Brain microvascular endothelial cell (primary cell): ENCODE measurements around the gene KRT36.

Experiments
- DNase-seq: peaks from one replicate; pipeline ENCODE4 v3.0.0-alpha.2; 2020
- H3K27ac ChIP-seq: fragments of 250-450 bp; sonication (Bioruptor Pico); 2 replicates; pipeline ENCODE4 v1.5.1; 2020; ENCODE audit warnings: mild to moderate bottlenecking, moderate library complexity
- H3K27me3 ChIP-seq: fragments of 250-450 bp; sonication (Bioruptor Pico); replicated peaks from 2 replicates; pipeline ENCODE4 v1.5.1; 2020; ENCODE audit warnings: mild to moderate bottlenecking
- H3K36me3 ChIP-seq: fragments of 250-450 bp; sonication (Bioruptor Pico); replicated peaks from 2 replicates; pipeline ENCODE4 v1.5.1; 2020; ENCODE audit warnings: mild to moderate bottlenecking
- H3K4me3 ChIP-seq: 2 replicates; pipeline ENCODE4 v1.5.1; 2011; ENCODE audit warnings: low read depth, mild to moderate bottlenecking, control low read depth, low read length, moderate library complexity
- CTCF ChIP-seq: IDR thresholded peaks from 2 replicates; pipeline ENCODE4 v1.5.1; 2011; ENCODE audit warnings: low read depth, mild to moderate bottlenecking, moderate library complexity, low read length, control low read depth, inconsistent platforms; ENCODE audit errors: missing control alignments
- in situ Hi-C: cut with HindIII; loops from 2 replicates; pipeline ENCODE4 v1.10.0; 2017; ENCODE audit warnings: low sequenced_read_pairs, low pct_ligation_motif_present

The KRT36 gene

DNA sequence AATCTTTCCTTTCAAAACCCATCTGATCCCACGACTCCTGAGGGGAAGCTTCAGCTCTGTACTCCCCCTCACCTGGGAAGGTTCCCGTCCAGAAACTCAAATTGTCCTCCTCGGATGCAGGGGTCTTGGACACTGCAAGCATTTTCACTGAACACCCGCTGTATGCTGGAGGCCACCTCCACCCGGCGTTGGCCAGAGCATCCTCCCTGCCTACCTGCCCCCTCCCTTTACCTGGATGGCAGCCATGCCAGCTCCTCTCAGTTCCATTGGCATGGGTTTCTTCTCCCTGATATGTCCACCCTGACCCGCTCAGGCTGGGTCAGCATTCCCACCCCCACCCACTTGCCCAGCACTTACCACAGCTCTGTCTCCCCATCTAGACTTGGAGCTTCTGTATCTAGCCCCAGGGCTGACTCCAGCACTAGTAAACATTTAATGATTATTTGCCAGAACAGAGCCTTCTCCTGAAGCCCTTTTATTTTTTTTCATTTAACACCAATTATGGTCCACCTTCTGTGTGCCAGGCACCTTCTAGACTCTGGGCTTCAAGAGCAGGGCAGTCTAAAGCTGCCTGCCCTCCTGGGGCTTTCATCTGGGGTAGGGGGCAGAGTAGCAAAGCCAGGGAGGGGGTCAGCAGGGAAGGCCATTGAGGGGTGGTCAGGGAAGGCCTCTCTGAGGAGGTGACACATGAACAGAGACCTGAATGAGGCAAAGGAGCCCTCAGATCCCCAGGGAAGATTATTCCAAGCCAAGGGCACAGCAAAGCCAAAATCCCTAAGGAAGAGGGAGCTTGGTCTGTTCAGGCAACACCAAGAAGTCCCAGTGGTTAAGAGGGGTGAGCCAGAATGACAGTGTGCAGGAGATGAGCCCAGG, 47.3 kb upstream of the KRT36 start:
- Histone ChIP-seq H3K27me3 (no peaks in the 10 kb centered on the region), H3K36me3 (no peaks in the 10 kb centered on the region), H3K4me3 (no peak overlapping the region), H3K27ac (no peak overlapping the region)
- TF ChIP-seq CTCF = no peak
- DNase-seq = no peak
- in situ Hi-C loops = no loop called here

- H3K4me3 ChIP-seq = no peak overlapping the region
- in situ Hi-C loops = no loop called here
- H3K27me3 ChIP-seq = no peaks in the 10 kb centered on the region
- H3K27ac ChIP-seq = no peak overlapping the region
- no peak for DNase-seq
- H3K36me3 ChIP-seq = no peaks in the 10 kb centered on the region
- no peak for TF ChIP-seq CTCF
These were observed 46.2 kb upstream of the KRT36 start for GRCh38 chr17:41535764-41536481.

GRCh38 chr17:41534899-41535546, 45.3 kb upstream of the KRT36 start:
- Histone ChIP-seq H3K36me3 (no peaks in the 10 kb centered on the region), H3K4me3 (no peak overlapping the region), H3K27ac (no peak overlapping the region), H3K27me3 (no peaks in the 10 kb centered on the region)
- in situ Hi-C loops = no loop called here
- no peak for DNase-seq
- no peak for TF ChIP-seq CTCF

DNA sequence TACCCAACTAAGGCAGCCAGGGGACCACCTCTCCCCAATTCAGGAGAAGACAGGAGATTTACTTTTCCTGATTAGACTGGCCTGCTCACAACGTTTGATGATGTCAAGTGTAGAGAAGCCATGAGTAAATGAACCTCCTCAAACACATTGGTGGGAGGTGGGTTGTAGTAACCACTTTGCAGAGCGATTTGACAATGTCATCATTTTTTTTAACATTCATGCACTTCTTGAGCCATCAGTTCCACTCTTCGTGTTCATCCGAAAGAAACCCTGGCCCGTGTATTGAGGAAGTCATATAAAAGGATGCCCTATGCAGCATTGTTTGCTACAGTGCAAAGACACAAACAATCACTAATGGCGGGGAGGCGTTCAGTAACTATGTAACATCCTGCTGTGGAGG, 43.9 kb upstream of the KRT36 start:
- Histone ChIP-seq H3K27me3 (no peaks in the 10 kb centered on the region), H3K27ac (no peak overlapping the region), H3K36me3 (no peaks in the 10 kb centered on the region), H3K4me3 (no peak overlapping the region)
- no peak for DNase-seq
- no peak for TF ChIP-seq CTCF
- in situ Hi-C loops = no loop called here

GRCh38 chr17:41532947-41533570, 43.3 kb upstream of the KRT36 start:
- Histone ChIP-seq H3K36me3 (no peaks in the 10 kb centered on the region), H3K27me3 (no peaks in the 10 kb centered on the region), H3K4me3 (no peak overlapping the region), H3K27ac (no peak overlapping the region)
- DNase-seq = no peak
- TF ChIP-seq CTCF = no peak
- in situ Hi-C loops = no loop called here
